ENCODE results near the gene SLC6A18.

DNA sequence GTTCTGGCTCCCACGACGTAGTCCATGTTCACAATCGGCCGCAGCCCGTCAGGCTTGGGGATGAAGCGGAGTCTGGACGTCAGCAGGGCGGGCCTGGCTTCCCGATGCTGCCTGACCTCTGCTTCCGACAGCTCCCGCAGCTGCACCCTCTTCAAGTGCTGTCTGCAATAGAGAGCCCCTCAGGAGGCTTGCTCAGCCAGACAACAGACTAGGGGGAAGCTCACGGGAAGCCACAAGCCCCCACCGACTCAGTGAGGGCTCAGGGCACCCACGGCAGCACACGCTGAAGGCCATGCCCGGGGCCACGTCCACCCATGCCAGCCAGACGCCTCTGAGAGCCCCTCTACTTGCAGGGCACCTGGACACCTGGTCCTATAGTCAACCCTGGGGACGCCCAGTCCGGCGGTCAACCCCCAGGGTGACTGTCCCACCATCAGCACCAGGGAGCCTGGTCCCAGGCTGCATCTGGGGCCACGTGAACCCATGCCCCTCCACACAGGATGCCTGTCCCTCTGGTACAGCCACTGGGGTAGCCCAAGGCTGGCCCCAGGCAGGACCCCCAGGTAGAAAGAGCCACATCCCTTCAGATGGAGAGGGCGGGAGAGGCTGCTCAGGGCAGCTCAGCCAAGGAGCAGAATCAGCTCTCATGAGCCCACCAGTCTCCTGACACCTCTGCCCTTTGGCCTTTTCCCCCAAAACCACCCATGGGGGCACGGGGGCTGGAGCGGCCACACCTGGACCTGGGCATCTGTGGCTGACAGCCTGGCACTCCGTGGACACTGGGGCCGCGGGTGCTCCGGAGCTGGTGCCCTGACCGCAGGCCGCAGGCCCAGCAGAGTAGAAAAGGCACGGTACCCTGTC lies 55.2 kb downstream of the SLC6A18 start:
- TF ChIP-seq, protein P1, sequence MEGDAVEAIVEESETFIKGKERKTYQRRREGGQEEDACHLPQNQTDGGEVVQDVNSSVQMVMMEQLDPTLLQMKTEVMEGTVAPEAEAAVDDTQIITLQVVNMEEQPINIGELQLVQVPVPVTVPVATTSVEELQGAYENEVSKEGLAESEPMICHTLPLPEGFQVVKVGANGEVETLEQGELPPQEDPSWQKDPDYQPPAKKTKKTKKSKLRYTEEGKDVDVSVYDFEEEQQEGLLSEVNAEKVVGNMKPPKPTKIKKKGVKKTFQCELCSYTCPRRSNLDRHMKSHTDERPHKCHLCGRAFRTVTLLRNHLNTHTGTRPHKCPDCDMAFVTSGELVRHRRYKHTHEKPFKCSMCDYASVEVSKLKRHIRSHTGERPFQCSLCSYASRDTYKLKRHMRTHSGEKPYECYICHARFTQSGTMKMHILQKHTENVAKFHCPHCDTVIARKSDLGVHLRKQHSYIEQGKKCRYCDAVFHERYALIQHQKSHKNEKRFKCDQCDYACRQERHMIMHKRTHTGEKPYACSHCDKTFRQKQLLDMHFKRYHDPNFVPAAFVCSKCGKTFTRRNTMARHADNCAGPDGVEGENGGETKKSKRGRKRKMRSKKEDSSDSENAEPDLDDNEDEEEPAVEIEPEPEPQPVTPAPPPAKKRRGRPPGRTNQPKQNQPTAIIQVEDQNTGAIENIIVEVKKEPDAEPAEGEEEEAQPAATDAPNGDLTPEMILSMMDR (conservative IDR thresholded peaks at IDR 0.05), result no peak
- TF ChIP-seq ZFX (IDR thresholded peaks at IDR 0.05), result no peak
